GM23338 (cell line): Measurements from ENCODE around the gene ERN2. TPM values are rescaled to one million over a fixed set of nuclear protein-coding genes. Genes with fewer than 3 reads are reported as not detected.

Experiments
- ATAC-seq: fragments of 200-7000 bp; cut with Tn5 transposase; 3 replicates; pipeline ENCODE4 v1.9.1; 2020
- DNase-seq: peaks from one replicate; pipeline ENCODE4 v3.0.0-alpha.2; 2015; ENCODE audit warnings: low spot score
- H2AFZ ChIP-seq: fragments of 200-600 bp; sonication (generic); 2 replicates; pipeline ENCODE4 v1.8.0; 2016; ENCODE audit warnings: antibody characterized with exemption, mild to moderate bottlenecking, moderate library complexity
- H3F3A ChIP-seq: fragments of 200-600 bp; sonication (generic); replicated peaks from 2 replicates; pipeline ENCODE4 v1.8.0; 2017; ENCODE audit warnings: antibody characterized with exemption, mixed run types, low read depth
- H3K27ac ChIP-seq: fragments of 200-600 bp; sonication (generic); 2 replicates; pipeline ENCODE4 v1.6.1; 2016; ENCODE audit warnings: low read depth
- H3K27me3 ChIP-seq: fragments of 200-600 bp; sonication (generic); 2 replicates; pipeline ENCODE4 v1.8.0; 2016; ENCODE audit warnings: mild to moderate bottlenecking, mixed run types, moderate library complexity; ENCODE audit not compliant: insufficient read depth
- H3K36me3 ChIP-seq: fragments of 200-600 bp; sonication (generic); 2 replicates; pipeline ENCODE4 v1.8.0; 2016; ENCODE audit warnings: mild to moderate bottlenecking; ENCODE audit not compliant: insufficient read depth
- H3K4me1 ChIP-seq: fragments of 200-600 bp; sonication (generic); 2 replicates; pipeline ENCODE4 v1.8.0; 2016; ENCODE audit warnings: mild to moderate bottlenecking, moderate library complexity; ENCODE audit not compliant: insufficient read depth
- H3K4me2 ChIP-seq: fragments of 200-600 bp; sonication (generic); 2 replicates; pipeline ENCODE4 v1.7.1; 2017; ENCODE audit warnings: mixed run types
- H3K4me3 ChIP-seq: fragments of 200-600 bp; sonication (generic); 2 replicates; pipeline ENCODE4 v1.6.1; 2016; ENCODE audit warnings: mixed run types
- H3K79me2 ChIP-seq: fragments of 200-600 bp; sonication (generic); replicated peaks from 2 replicates; pipeline ENCODE4 v1.8.0; 2017; ENCODE audit warnings: mild to moderate bottlenecking; ENCODE audit not compliant: insufficient read depth
- H3K9me2 ChIP-seq: fragments of 200-600 bp; sonication (generic); 2 replicates; pipeline ENCODE4 v1.8.0; 2017; ENCODE audit not compliant: insufficient read depth
- H4K20me1 ChIP-seq: fragments of 200-600 bp; sonication (generic); replicated peaks from 2 replicates; pipeline ENCODE4 v1.8.0; 2017; ENCODE audit warnings: mild to moderate bottlenecking; ENCODE audit not compliant: insufficient read depth
- H3K27ac Mint-ChIP-seq: 2 replicates; pipeline ENCODE4 v1.8.0; 2020; ENCODE audit warnings: inconsistent platforms, mild to moderate bottlenecking, moderate library complexity, mixed read lengths
- H3K27me3 Mint-ChIP-seq: 3 replicates; pipeline ENCODE4 v1.8.0; 2022; ENCODE audit warnings: low read depth, mild to moderate bottlenecking, moderate library complexity, mixed read lengths, inconsistent platforms; ENCODE audit not compliant: insufficient read depth, poor library complexity
- H3K36me3 Mint-ChIP-seq: 3 replicates; pipeline ENCODE4 v1.8.0; 2021; ENCODE audit warnings: low read depth, mild to moderate bottlenecking, inconsistent platforms, moderate library complexity, mixed read lengths
- H3K4me1 Mint-ChIP-seq: 3 replicates; pipeline ENCODE4 v1.8.0; 2020; ENCODE audit warnings: mild to moderate bottlenecking, inconsistent platforms, mixed read lengths
- H3K4me3 Mint-ChIP-seq: 3 replicates; pipeline ENCODE4 v1.8.0; 2021; ENCODE audit warnings: moderate library complexity, mild to moderate bottlenecking, inconsistent platforms, mixed read lengths
- H3K9me3 Mint-ChIP-seq: 3 replicates; pipeline ENCODE4 v1.8.0; 2020; ENCODE audit warnings: moderate library complexity, mild to moderate bottlenecking, inconsistent platforms, mixed read lengths
- CREB1 ChIP-seq: fragments of 250-450 bp; sonication (Bioruptor Pico); IDR thresholded peaks from 2 replicates; pipeline ENCODE4 v1.5.0; 2020; ENCODE audit warnings: low read depth, mild to moderate bottlenecking, moderate library complexity
- CTCF ChIP-seq, 2 experiments: fragments of 200-600 bp in 1 of 2; sonication (generic) in 1 of 2; conservative IDR thresholded peaks; 2 replicates each; pipeline versions ENCODE4 v1.5.1 to v1.6.1; 2016 to 2017; ENCODE audit warnings: antibody characterized with exemption in 2 of 2, low read depth in 2 of 2, mild to moderate bottlenecking in 2 of 2, moderate library complexity in 1 of 2
- ETS1 ChIP-seq: IDR thresholded peaks from 2 replicates; pipeline ENCODE4 v1.6.1; 2016; ENCODE audit warnings: antibody characterized with exemption
- EZH2 ChIP-seq: fragments of 200-600 bp; sonication (generic); IDR thresholded peaks from one replicate; pipeline ENCODE4 v1.8.0; 2017; ENCODE audit warnings: antibody characterized with exemption, mild to moderate bottlenecking, low read depth; ENCODE audit not compliant: unreplicated experiment
- EZH2phosphoT487 ChIP-seq: fragments of 200-600 bp; sonication (generic); IDR thresholded peaks from one replicate; pipeline ENCODE4 v1.8.1; 2018; ENCODE audit warnings: antibody characterized with exemption; ENCODE audit not compliant: unreplicated experiment
- JUNB ChIP-seq: IDR thresholded peaks from one replicate; pipeline ENCODE4 v1.6.1; 2016; ENCODE audit warnings: antibody characterized with exemption; ENCODE audit not compliant: unreplicated experiment
- NANOG ChIP-seq: IDR thresholded peaks from 2 replicates; pipeline ENCODE4 v1.6.1; 2016; ENCODE audit warnings: antibody characterized with exemption, borderline replicate concordance
- POLR2AphosphoS5 ChIP-seq: IDR thresholded peaks from 2 replicates; pipeline ENCODE4 v1.6.1; 2016; ENCODE audit warnings: antibody characterized with exemption, low read depth
- REST ChIP-seq: IDR thresholded peaks from one replicate; pipeline ENCODE4 v1.6.1; 2018; ENCODE audit warnings: antibody characterized with exemption; ENCODE audit not compliant: unreplicated experiment
- STAT1 ChIP-seq: IDR thresholded peaks from one replicate; pipeline ENCODE4 v1.6.1; 2016; ENCODE audit warnings: antibody characterized with exemption; ENCODE audit not compliant: unreplicated experiment
- ZNF114 ChIP-seq: fragments of 250-450 bp; sonication (Bioruptor Pico); IDR thresholded peaks from 2 replicates; pipeline ENCODE4 v1.5.0; 2020; ENCODE audit warnings: mild to moderate bottlenecking, moderate library complexity
- ZNF331 ChIP-seq: fragments of 250-450 bp; sonication (Bioruptor Pico); IDR thresholded peaks from 2 replicates; pipeline ENCODE4 v1.5.0; 2020; ENCODE audit warnings: low read depth, mild to moderate bottlenecking, moderate library complexity
- polyA plus RNA-seq: library from polyadenylated mRNA; unstranded; fragments of >200 nt; fragmentation: Nextera tagmentation; extraction: Ambion mirVana; gene quantifications from 2 replicates; pipeline ENCODE4 v1.2.1, GENCODE V29; 2016
- total RNA-seq: library from RNA; depleted of rRNA; stranded (reverse); fragments of >200 nt; shearing (Covaris generic); gene quantifications from 2 replicates; pipeline ENCODE4 v1.2.3, GENCODE V29; 2014

Gene ERN2
- total and polyA plus RNA-seq, 2 experiments from 2014 or later, result 0.97 to 1.1 TPM

GRCh38 chr16:23663918-23664317 is 49.1 kb downstream of the ERN2 start (continued):
- no peak for TF ChIP-seq CREB1 (CRISPR knock-in tag)
- no peak for TF ChIP-seq CTCF (conservative IDR thresholded peaks at IDR 0.05; ENCODE audit: low read depth in 2 of 2)
- TF ChIP-seq STAT1, result no peak
- no peak for TF ChIP-seq ZNF331 (CRISPR knock-in tag)
- TF ChIP-seq EZH2, result no peak
- no peak for TF ChIP-seq ETS1
- no peak for TF ChIP-seq REST
- TF ChIP-seq ZNF114 (CRISPR knock-in tag), result no peak
- no peak for TF ChIP-seq NANOG
- no peak for TF ChIP-seq POLR2AphosphoS5

- Histone ChIP-seq H4K20me1 (peaks cover 18% of the 10 kb centered on the region), H3K79me2 (peaks cover 89% of the 10 kb centered on the region), H2AFZ (no peak overlapping the region), H3K36me3 (peaks cover 11% of the 10 kb centered on the region; the same call in 1 of the 2 replicates), H3F3A (no peaks in the 10 kb centered on the region), H3K27me3 (no peaks in the 10 kb centered on the region), H3K27ac (no peak overlapping the region), H3K4me1 (no peaks in the 10 kb centered on the region), H3K4me3 (no peak overlapping the region), H3K4me2 (no peak overlapping the region), H3K9me2 (no peaks in the 10 kb centered on the region)
- Mint-ChIP-seq H3K4me3 (no peak overlapping the region), H3K27ac (no peak overlapping the region), H3K27me3 (peaks cover 4% of the 10 kb centered on the region), H3K36me3 (peaks cover 19% of the 10 kb centered on the region; the same call in 2 of the 3 replicates), H3K9me3 (no peaks in the 10 kb centered on the region), H3K4me1 (no peaks in the 10 kb centered on the region)
- DNase-seq (no peak), ATAC-seq (no peak)
- TF ChIP-seq ZNF331 (CRISPR knock-in tag) (no peak), ETS1 (no peak), JUNB (no peak), REST (no peak), NANOG (no peak), POLR2AphosphoS5 (no peak), CREB1 (CRISPR knock-in tag) (no peak), ZNF114 (CRISPR knock-in tag) (no peak), EZH2phosphoT487 (no peak), EZH2 (no peak)
These were observed 61.0 kb downstream of the ERN2 start for GRCh38 chr16:23651943-23652468.
